ENCODE data around the gene PI3. TPM values are rescaled to one million over a fixed set of nuclear protein-coding genes. Genes with fewer than 3 reads are reported as not detected.

PI3 gene
- total RNA-seq, 1 experiment from 2014 or later = 2.8 TPM

- intact Hi-C loops (cut with micrococcal nuclease) = no loop called here
- Mint-ChIP-seq H3K9me3 (ENCODE audit: unreplicated experiment) (peaks cover 11% of the 10 kb centered on the region), H3K4me1 (ENCODE audit: insufficient read depth, unreplicated experiment) (no peaks in the 10 kb centered on the region), H3K27me3 (ENCODE audit: insufficient read depth, unreplicated experiment) (peaks cover 59% of the 10 kb centered on the region), H3K36me3 (ENCODE audit: insufficient read depth, unreplicated experiment) (no peaks in the 10 kb centered on the region), H3K4me3 (ENCODE audit: unreplicated experiment) (no peak within 1 kb of the TSS), H3K27ac (ENCODE audit: low read depth, unreplicated experiment) (no peak within 1 kb of the TSS)
- CTCF ChIA-PET = interaction anchor here (0.8 to 1.5 kb wide), 2 partner anchors 70 to 73 kb away, joined by 3 to 6 read pairs; no protein-coding TSS in a partner anchor
- POLR2A ChIA-PET = interaction anchor here (0.8 to 1.4 kb wide), 2 partner anchors 15 to 33 kb away, joined by 4 to 5 read pairs; partner anchors contain the start of genes SEMG1 and SLPI
- no TSS peak for BruUV-seq (replicated peaks)
- TF ChIP-seq, protein P1, sequence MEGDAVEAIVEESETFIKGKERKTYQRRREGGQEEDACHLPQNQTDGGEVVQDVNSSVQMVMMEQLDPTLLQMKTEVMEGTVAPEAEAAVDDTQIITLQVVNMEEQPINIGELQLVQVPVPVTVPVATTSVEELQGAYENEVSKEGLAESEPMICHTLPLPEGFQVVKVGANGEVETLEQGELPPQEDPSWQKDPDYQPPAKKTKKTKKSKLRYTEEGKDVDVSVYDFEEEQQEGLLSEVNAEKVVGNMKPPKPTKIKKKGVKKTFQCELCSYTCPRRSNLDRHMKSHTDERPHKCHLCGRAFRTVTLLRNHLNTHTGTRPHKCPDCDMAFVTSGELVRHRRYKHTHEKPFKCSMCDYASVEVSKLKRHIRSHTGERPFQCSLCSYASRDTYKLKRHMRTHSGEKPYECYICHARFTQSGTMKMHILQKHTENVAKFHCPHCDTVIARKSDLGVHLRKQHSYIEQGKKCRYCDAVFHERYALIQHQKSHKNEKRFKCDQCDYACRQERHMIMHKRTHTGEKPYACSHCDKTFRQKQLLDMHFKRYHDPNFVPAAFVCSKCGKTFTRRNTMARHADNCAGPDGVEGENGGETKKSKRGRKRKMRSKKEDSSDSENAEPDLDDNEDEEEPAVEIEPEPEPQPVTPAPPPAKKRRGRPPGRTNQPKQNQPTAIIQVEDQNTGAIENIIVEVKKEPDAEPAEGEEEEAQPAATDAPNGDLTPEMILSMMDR (IDR thresholded peaks at IDR 0.05; ENCODE audit: unreplicated experiment) = no peak
- DNase-seq (ENCODE audit: unreplicated experiment) = no peak
Observed at GRCh38 chr20:45221076-45221475, 46.4 kb downstream of the PI3 start, which contains the start of gene SEMG2. Gene SEMG2, plus strand, starts transcription at chr20:45221373. Its CDS starts 17 bp downstream, at chr20:45221390.

DNA sequence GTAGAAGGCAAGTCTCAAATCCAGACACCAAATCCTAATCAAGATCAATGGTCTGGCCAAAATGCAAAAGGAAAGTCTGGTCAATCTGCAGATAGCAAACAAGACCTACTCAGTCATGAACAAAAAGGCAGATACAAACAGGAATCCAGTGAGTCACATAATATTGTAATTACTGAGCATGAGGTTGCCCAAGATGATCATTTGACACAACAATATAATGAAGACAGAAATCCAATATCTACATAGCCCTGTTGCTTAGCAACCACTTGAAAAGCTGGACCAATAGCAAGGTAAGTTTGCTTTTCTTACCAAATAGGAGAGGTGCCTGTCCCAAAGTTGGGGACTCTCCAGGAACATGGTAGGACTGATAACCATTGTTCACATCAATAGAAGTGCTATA lies 48.4 kb downstream of the PI3 start:
- no TSS peak for BruUV-seq (replicated peaks)
- Mint-ChIP-seq H3K4me3 (ENCODE audit: unreplicated experiment) (no peak overlapping the region), H3K4me1 (ENCODE audit: insufficient read depth, unreplicated experiment) (no peaks in the 10 kb centered on the region), H3K36me3 (ENCODE audit: insufficient read depth, unreplicated experiment) (no peaks in the 10 kb centered on the region), H3K27me3 (ENCODE audit: insufficient read depth, unreplicated experiment) (peaks cover 63% of the 10 kb centered on the region), H3K27ac (ENCODE audit: low read depth, unreplicated experiment) (no peak overlapping the region), H3K9me3 (ENCODE audit: unreplicated experiment) (peaks cover 11% of the 10 kb centered on the region)
- no peak for DNase-seq (ENCODE audit: unreplicated experiment)
- TF ChIP-seq, protein P1 (IDR thresholded peaks at IDR 0.05; ENCODE audit: unreplicated experiment) = no peak
- ChIA-PET CTCF (interaction anchor here (1.1 kb wide), 1 partner anchor 110 kb away, joined by 3 read pairs; no protein-coding TSS in a partner anchor), POLR2A (interaction anchor here (0.7 kb wide), 1 partner anchor 205 kb away, joined by 3 read pairs; no protein-coding TSS in a partner anchor)
- intact Hi-C loops (cut with micrococcal nuclease) = no loop called here

Other genes starting within 250 kb of the PI3 start
- 55.5 and 60.0 TPM in 2 replicates for gene TOMM34, start 214.5 kb upstream of the PI3 start, total RNA-seq (2022)
- gene STK4, start 208.4 kb upstream of the PI3 start, total RNA-seq (2022) = 47.7 and 51.4 TPM in 2 replicates
- gene KCNS1, start 73.8 kb upstream of the PI3 start, total RNA-seq (2022) = not detected in 2 replicates
- not detected in 2 replicates for gene WFDC5, start 59.7 kb upstream of the PI3 start, total RNA-seq (2022)
- gene WFDC12, start 50.4 kb upstream of the PI3 start, total RNA-seq (2022) = not detected in 2 replicates
- gene SEMG1, start 32.1 kb downstream of the PI3 start, total RNA-seq (2022) = not detected in 2 replicates
- gene SEMG2, start 46.5 kb downstream of the PI3 start, total RNA-seq (2022) = not detected in 2 replicates
- gene SLPI, start 79.7 kb downstream of the PI3 start, total RNA-seq (2022) = 273 and 284 TPM in 2 replicates
- gene RBPJL, start 131.9 kb downstream of the PI3 start, total RNA-seq (2022) = not detected in 2 replicates
- 0.20 TPM in 1 of 2 replicates, not detected in the other for gene MATN4, start 133.4 kb downstream of the PI3 start, total RNA-seq (2022)
- gene SDC4, start 173.5 kb downstream of the PI3 start, total RNA-seq (2022) = 180 and 209 TPM in 2 replicates
- gene SYS1, start 188.3 kb downstream of the PI3 start, total RNA-seq (2022) = 19.1 and 28.2 TPM in 2 replicates
- not detected in 2 replicates for gene TP53TG5, start 203.4 kb downstream of the PI3 start, total RNA-seq (2022)
- 9.1 and 13.0 TPM in 2 replicates for gene DBNDD2, start 233.4 kb downstream of the PI3 start, total RNA-seq (2022)
- gene PIGT, start 241.2 kb downstream of the PI3 start, total RNA-seq (2022) = 79.4 and 84.3 TPM in 2 replicates

Measured in MCF 10A (cell line).